DMS 273 (cell line): ENCODE measurements around the gene HSPA9.

ENCODE experiments used
- DNase-seq: peaks from one replicate; lab custom pipeline; 2025; ENCODE audit not compliant: unreplicated experiment; lab: John Stamatoyannopoulos, UW

Gene HSPA9

GRCh38 chr5:138564242-138564641, 11.0 kb downstream of the HSPA9 start:
- DNase-seq = no peak

- no peak for DNase-seq
These were observed 11.7 kb downstream of the HSPA9 start for GRCh38 chr5:138563340-138564118.

- no peak for DNase-seq
These were observed 14.2 kb downstream of the HSPA9 start for GRCh38 chr5:138560971-138561370.

- DNase-seq = peak; percentile 36
These were observed 15.3 kb downstream of the HSPA9 start for GRCh38 chr5:138559937-138560336.

- no peak for DNase-seq
These were observed 17.5 kb downstream of the HSPA9 start for GRCh38 chr5:138557677-138558076.

GRCh38 chr5:138554143-138554542, 21.1 kb downstream of the HSPA9 start:
- no peak for DNase-seq

GRCh38 chr5:138553437-138554095, 21.6 kb downstream of the HSPA9 start:
- DNase-seq = no peak

- DNase-seq = no peak
These were observed 22.5 kb downstream of the HSPA9 start for GRCh38 chr5:138552657-138553056.

- no peak for DNase-seq
These were observed 25.8 kb downstream of the HSPA9 start for GRCh38 chr5:138549414-138549813.

- no peak for DNase-seq
These were observed 29.2 kb downstream of the HSPA9 start for GRCh38 chr5:138545919-138546562.

GRCh38 chr5:138544181-138545134, 30.7 kb downstream of the HSPA9 start:
- DNase-seq = peak; percentile 34

GRCh38 chr5:138543730-138544104, 31.5 kb downstream of the HSPA9 start:
- DNase-seq = no peak

GRCh38 chr5:138542956-138543729, 32.1 kb downstream of the HSPA9 start, which contains the start of gene ETF1:
TSS of gene ETF1 (minus strand) at chr5:138543236. CDS start at chr5:138542918, 318 bp downstream.
- DNase-seq = peak; percentile 100

- DNase-seq = peak; percentile 63
These were observed 32.8 kb downstream of the HSPA9 start for GRCh38 chr5:138542180-138542955.

- DNase-seq = no peak
These were observed 33.6 kb downstream of the HSPA9 start for GRCh38 chr5:138541511-138542179.

- no peak for DNase-seq
These were observed 35.4 kb downstream of the HSPA9 start for GRCh38 chr5:138539791-138540190.

- no peak for DNase-seq
These were observed 36.1 kb downstream of the HSPA9 start for GRCh38 chr5:138538943-138539627.

GRCh38 chr5:138536665-138537315, 38.4 kb downstream of the HSPA9 start:
- peak; percentile 56 for DNase-seq
